Activated CD8-positive, alpha-beta memory T cell treated with anti-CD3 and anti-CD28 coated beads, Interleukin-2, amount 10 ng/mL, durations not matched to agents 7 days and 5 days (primary cell): ENCODE results near the gene LRRC59. TPM values are rescaled to one million over a fixed set of nuclear protein-coding genes. Genes with fewer than 3 reads are reported as not detected.
"Not testable (repeated sequence)": the region's sequence is repeated elsewhere in the genome, so short reads cannot be mapped to it uniquely, and the experiment has no call there.

Experiments used
- ATAC-seq: fragments of 150-1000 bp; cut with Tn5 transposase; one replicate; pipeline ENCODE4 v1.10.0; 2021; ENCODE audit warnings: moderate library complexity
- CTCF ChIA-PET: fragments of 350-600 bp; sonication (Branson Sonifier 250); formaldehyde crosslinking; loops from one replicate; lab custom pipeline; 2021; ENCODE audit warnings: antibody characterized with exemption; lab: Charles Lee
- DNase-seq: peaks from one replicate; pipeline ENCODE4 v3.0.0-alpha.2; 2020
- H3K27ac Mint-ChIP-seq: one replicate; pipeline ENCODE4 v1.8.0; 2021; ENCODE audit warnings: mild to moderate bottlenecking, mixed read lengths
- H3K27me3 Mint-ChIP-seq: one replicate; pipeline ENCODE4 v1.8.0; 2021; ENCODE audit warnings: mixed read lengths
- H3K36me3 Mint-ChIP-seq: one replicate; pipeline ENCODE4 v1.8.0; 2021; ENCODE audit warnings: mild to moderate bottlenecking, mixed read lengths
- H3K4me1 Mint-ChIP-seq: one replicate; pipeline ENCODE4 v1.8.0; 2021; ENCODE audit warnings: mixed read lengths
- H3K4me3 Mint-ChIP-seq: one replicate; pipeline ENCODE4 v1.8.0; 2021; ENCODE audit warnings: mild to moderate bottlenecking, moderate library complexity, mixed read lengths
- H3K9me3 Mint-ChIP-seq: one replicate; pipeline ENCODE4 v1.8.0; 2022; ENCODE audit warnings: low read depth, mixed read lengths
- total RNA-seq, 2 experiments: library from RNA; stranded (reverse); gene quantifications; one replicate each; pipeline ENCODE4 v1.2.3, GENCODE V29; 2021

Gene LRRC59
- total RNA-seq, 2 experiments from 2014 or later = 71.5 to 82.6 TPM

DNA sequence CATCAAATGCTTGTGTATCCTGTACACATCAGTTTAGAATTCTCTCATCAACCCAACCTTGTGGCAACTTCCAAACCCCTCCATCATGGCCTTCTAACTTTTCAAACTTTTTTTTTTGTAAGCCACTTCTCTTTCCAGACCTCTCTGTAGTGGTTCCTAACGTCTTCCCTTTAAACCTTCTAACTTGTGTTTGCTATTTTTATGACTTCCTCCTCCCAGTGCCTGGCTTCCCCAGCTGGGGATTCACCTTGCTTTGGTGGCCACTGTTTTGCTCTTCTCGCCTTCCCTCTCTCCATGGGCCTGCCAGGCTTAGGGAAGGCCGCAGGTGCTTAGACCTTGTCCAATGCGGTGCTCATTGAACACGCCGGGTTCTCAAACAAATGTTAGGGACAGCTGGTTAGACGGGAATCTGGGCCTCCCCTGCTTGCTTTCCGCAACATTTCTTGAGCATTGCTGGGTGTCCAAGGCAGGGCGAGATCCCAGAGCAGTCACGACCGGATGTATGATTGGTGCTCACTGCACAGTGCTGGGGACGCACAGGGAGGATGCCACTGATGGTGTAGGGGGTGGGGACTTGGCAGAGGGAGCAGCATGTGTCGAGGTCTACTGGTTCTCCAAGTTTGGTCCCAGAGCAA is 52.5 kb downstream of the LRRC59 start:
- Mint-ChIP-seq H3K36me3 (no peaks in the 10 kb centered on the region), H3K27ac (no peak overlapping the region), H3K27me3 (peaks cover 4% of the 10 kb centered on the region), H3K9me3 (no peaks in the 10 kb centered on the region), H3K4me1 (peaks cover 39% of the 10 kb centered on the region), H3K4me3 (peak overlapping the region; percentile 66)
- CTCF ChIA-PET = interaction anchor here (0.8 to 2.0 kb wide), 4 partner anchors 11 to 52 kb away, joined by 3 to 8 read pairs (median 6); partner anchors contain the start of gene LRRC59
- DNase-seq (no peak), ATAC-seq (no peak)

DNA sequence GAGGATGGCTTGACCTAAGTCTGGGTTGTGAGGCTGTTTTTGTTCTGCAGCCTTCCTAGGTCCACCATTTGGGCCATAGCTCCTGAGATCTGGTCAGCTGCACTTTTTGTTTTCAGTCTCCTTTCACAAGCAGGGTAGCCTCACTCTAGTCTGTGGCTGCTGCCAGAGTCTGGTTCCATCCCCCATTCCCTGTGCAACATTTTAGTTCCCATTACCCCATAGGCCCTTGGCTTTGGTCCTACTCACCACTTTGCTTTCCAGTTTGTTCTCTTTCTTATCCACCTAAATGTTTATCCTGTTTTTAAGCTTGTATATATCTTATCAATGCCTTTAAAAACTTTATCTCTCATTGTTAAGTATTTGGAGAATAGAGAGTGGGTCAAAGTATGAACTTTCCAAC is 57.9 kb downstream of the LRRC59 start:
- peaks cover 4% of the 10 kb centered on the region for H3K27me3 Mint-ChIP-seq
- no peak for DNase-seq
- CTCF ChIA-PET = interaction anchor here (1.0 to 1.5 kb wide), 5 partner anchors 9 to 139 kb away, joined by 3 to 6 read pairs (median 3); no protein-coding TSS in a partner anchor
- ATAC-seq = no peak
- no peak overlapping the region for H3K27ac Mint-ChIP-seq
- H3K4me1 Mint-ChIP-seq = no peaks in the 10 kb centered on the region
- H3K4me3 Mint-ChIP-seq = no peak overlapping the region
- peaks cover 3% of the 10 kb centered on the region for H3K36me3 Mint-ChIP-seq
- H3K9me3 Mint-ChIP-seq = peaks cover 9% of the 10 kb centered on the region

- H3K36me3 Mint-ChIP-seq = peaks cover 3% of the 10 kb centered on the region
- DNase-seq (no peak), ATAC-seq (no peak)
- H3K27me3 Mint-ChIP-seq = peaks cover 4% of the 10 kb centered on the region
- H3K27ac Mint-ChIP-seq = no peak overlapping the region
- peaks cover 9% of the 10 kb centered on the region for H3K9me3 Mint-ChIP-seq
- H3K4me3 Mint-ChIP-seq = no peak overlapping the region
- H3K4me1 Mint-ChIP-seq = peaks cover 4% of the 10 kb centered on the region
- CTCF ChIA-PET = interaction anchor here (1.0 to 1.5 kb wide), 4 partner anchors 24 to 138 kb away, joined by 3 to 6 read pairs (median 4); no protein-coding TSS in a partner anchor
Observed at GRCh38 chr17:50338645-50339044, 58.7 kb downstream of the LRRC59 start.

DNA sequence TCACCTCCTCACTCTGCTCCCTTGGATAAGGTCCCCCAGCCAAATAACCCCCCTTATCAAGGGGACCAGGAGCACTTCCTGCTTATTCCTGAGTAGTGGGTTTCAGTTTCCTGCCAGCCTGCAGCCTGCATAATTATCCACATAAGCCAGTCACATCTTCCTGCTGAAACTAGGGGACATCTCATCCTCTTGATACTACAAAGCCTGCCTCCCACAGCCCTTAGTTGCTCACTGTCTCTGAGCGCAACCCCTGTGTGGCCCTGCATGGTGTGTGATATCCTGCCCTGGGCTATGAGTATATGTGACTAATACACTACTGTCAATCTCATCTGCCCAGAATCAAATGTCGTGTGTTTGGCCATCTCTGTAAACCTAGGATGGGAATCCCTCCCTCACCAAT is 59.4 kb downstream of the LRRC59 start:
- Mint-ChIP-seq H3K27me3 (peaks cover 4% of the 10 kb centered on the region), H3K36me3 (peaks cover 3% of the 10 kb centered on the region), H3K4me1 (peaks cover 10% of the 10 kb centered on the region), H3K9me3 (peaks cover 9% of the 10 kb centered on the region), H3K27ac (no peak overlapping the region), H3K4me3 (no peak overlapping the region)
- CTCF ChIA-PET = interaction anchor here (1.1 to 1.5 kb wide), 3 partner anchors 24 to 138 kb away, joined by 3 to 6 read pairs (median 4); no protein-coding TSS in a partner anchor
- DNase-seq (no peak), ATAC-seq (no peak)

DNA sequence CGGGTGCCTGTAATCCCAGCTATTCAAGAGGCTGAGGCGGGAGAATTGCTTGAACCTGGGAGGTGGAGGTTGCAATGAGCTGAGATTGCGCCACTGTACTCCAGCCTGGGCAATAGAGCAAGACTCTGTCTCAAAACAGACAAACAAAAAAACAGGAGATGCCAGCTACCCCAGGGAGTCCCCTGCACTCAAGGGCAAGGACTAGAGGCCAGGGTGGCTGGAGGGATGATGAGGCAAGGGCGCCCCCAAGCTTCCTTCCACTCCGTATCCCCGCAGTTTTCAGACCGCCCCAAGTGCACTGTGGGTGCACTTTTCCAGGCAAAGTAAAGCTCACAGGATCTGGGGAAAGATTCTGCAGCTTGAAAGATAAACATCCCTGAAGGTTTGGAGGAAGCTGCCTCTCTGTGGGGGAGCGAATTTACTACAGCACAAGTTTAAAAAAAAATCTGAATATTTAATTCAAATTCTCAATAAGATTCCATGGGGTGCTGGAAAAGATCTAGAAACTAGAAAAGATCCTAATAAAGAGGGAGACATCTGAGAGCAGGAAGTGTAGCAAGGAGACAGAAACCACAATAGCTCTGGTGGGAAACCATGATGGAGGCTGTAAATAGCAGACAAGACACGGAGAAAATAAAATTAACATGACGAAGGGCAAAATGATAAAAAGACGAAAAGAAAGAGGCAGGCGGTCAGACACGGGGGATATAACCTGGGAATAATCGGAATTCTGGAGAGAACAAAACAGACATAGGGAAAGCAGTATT is 63.8 kb downstream of the LRRC59 start:
- DNase-seq, H3K36me3 Mint-ChIP-seq, H3K9me3 Mint-ChIP-seq, H3K27me3 Mint-ChIP-seq: not testable (repeated sequence)
- H3K27ac Mint-ChIP-seq = peak overlapping the region; percentile 57
- H3K4me3 Mint-ChIP-seq = peak overlapping the region; percentile 47
- ATAC-seq = peak; percentile 47
- CTCF ChIA-PET = interaction anchor here (0.5 to 3.3 kb wide), 10 partner anchors 8 to 551 kb away, joined by 3 to 18 read pairs (median 4); partner anchors contain the start of genes COL1A1, LRRC59 and TMEM92
- H3K4me1 Mint-ChIP-seq = peaks cover 25% of the 10 kb centered on the region

GRCh38 chr17:50332196-50332595 is 65.1 kb downstream of the LRRC59 start:
- Mint-ChIP-seq H3K4me1 (peaks cover 25% of the 10 kb centered on the region), H3K4me3 (no peak overlapping the region), H3K36me3 (no peaks in the 10 kb centered on the region), H3K9me3 (no peaks in the 10 kb centered on the region), H3K27ac (no peak overlapping the region), H3K27me3 (no peaks in the 10 kb centered on the region)
- no peak for DNase-seq
- ATAC-seq = no peak
- CTCF ChIA-PET = interaction anchor here (0.9 to 2.0 kb wide), 4 partner anchors 10 to 132 kb away, joined by 4 to 6 read pairs (median 4); no protein-coding TSS in a partner anchor

Other genes starting within 250 kb of the LRRC59 start
- 100 to 1,000 TPM; 108 to 121 TPM for gene PPP1R9B, start 246.8 kb downstream of the LRRC59 start, total RNA-seq
- gene SGCA, start 231.5 kb downstream of the LRRC59 start, total RNA-seq = under 1 TPM in 1 of 2 experiments, not detected in 1; 0.23 TPM
- 1 to 10 TPM in 1 of 2 experiments, under 1 TPM in 1; 0.67 to 1.6 TPM for gene COL1A1, start 195.9 kb downstream of the LRRC59 start, total RNA-seq
- gene TMEM92, start 123.1 kb downstream of the LRRC59 start, total RNA-seq = under 1 TPM; 0.07 to 0.09 TPM
- 10 to 100 TPM; 33.1 to 38.2 TPM for gene XYLT2, start 51.4 kb downstream of the LRRC59 start, total RNA-seq
- 10 to 100 TPM; 65.7 to 81.8 TPM for gene MRPL27, start 24.3 kb downstream of the LRRC59 start, total RNA-seq
- 10 to 100 TPM; 34.0 to 40.8 TPM for gene EME1, start 24.3 kb downstream of the LRRC59 start, total RNA-seq
- gene ACSF2, start 28.7 kb upstream of the LRRC59 start, total RNA-seq = 10 to 100 TPM; 34.6 to 49.4 TPM
- gene CHAD, start 71.4 kb upstream of the LRRC59 start, total RNA-seq = not detected
- 10 to 100 TPM; 30.3 to 33.2 TPM for gene RSAD1, start 81.3 kb upstream of the LRRC59 start, total RNA-seq
- gene MYCBPAP, start 110.9 kb upstream of the LRRC59 start, total RNA-seq = 10 to 100 TPM in 1 of 2 experiments, 1 to 10 TPM in 1; 6.7 to 13.9 TPM
- not detected for gene EPN3, start 135.2 kb upstream of the LRRC59 start, total RNA-seq
- gene SPATA20, start 149.7 kb upstream of the LRRC59 start, total RNA-seq = 10 to 100 TPM; 29.9 to 35.2 TPM
- not detected for gene CACNA1G, start 163.2 kb upstream of the LRRC59 start, total RNA-seq
- gene ABCC3, start 237.4 kb upstream of the LRRC59 start, total RNA-seq = not detected